Upper lobe of left lung (tissue), 6 donors: ENCODE results near the gene KLHL40. TPM values are rescaled to one million over a fixed set of nuclear protein-coding genes. Genes with fewer than 3 reads are reported as not detected.

Experiments used
- ATAC-seq, 2 donors: fragments of 200-7000 bp; cut with Tn5 transposase; one replicate each; pipeline ENCODE4 v1.9.1; 2022; ENCODE audit warnings: mild to moderate bottlenecking in 2 of 2, moderate library complexity in 2 of 2; ENCODE audit not compliant: low FRiP score in 2 of 2
- DNase-seq, 2 donors: peaks; one replicate each; pipeline ENCODE4 v3.0.0-alpha.2; 2019 to 2020
- H3K27ac ChIP-seq, 4 donors: fragments of 200-600 bp; sonication (generic); one replicate each; pipeline ENCODE4 v1.5.1; 2016 to 2019
- H3K27me3 ChIP-seq, 4 donors: fragments of 200-600 bp; sonication (generic); one replicate each; pipeline ENCODE4 v1.5.1; 2017 to 2019
- H3K36me3 ChIP-seq, 4 donors: fragments of 200-600 bp; sonication (generic); one replicate each; pipeline ENCODE4 v1.5.1; 2016 to 2019
- H3K4me1 ChIP-seq, 4 donors: fragments of 200-600 bp; sonication (generic); one replicate each; pipeline ENCODE4 v1.5.1; 2018 to 2019
- H3K4me3 ChIP-seq, 4 donors: fragments of 200-600 bp; sonication (generic); one replicate each; pipeline ENCODE4 v1.5.1; 2017 to 2019; ENCODE audit warnings: mild to moderate bottlenecking in 2 of 4, moderate library complexity in 1 of 4
- H3K9me3 ChIP-seq, 4 donors: fragments of 200-600 bp; sonication (generic); one replicate each; pipeline ENCODE4 v1.5.1; 2018 to 2019
- EP300 ChIP-seq, 4 donors: sonication (generic); formaldehyde crosslinking; IDR thresholded peaks; one replicate each; pipeline ENCODE4 v1.5.1; 2017; ENCODE audit warnings: antibody characterized with exemption in 4 of 4, control low read depth in 2 of 4
- POLR2A ChIP-seq, 4 donors: fragments of 450-650 bp; IDR thresholded peaks; one replicate each; pipeline ENCODE4 v1.5.1; 2016 to 2017; ENCODE audit warnings: antibody characterized with exemption in 4 of 4, mild to moderate bottlenecking in 2 of 4
- POLR2AphosphoS5 ChIP-seq, 2 donors: sonication (generic); formaldehyde crosslinking; IDR thresholded peaks; one replicate each; pipeline ENCODE4 v1.5.1; 2017; ENCODE audit warnings: antibody characterized with exemption in 2 of 2
- WGBS, 2 donors: methylation state at CpG; one replicate each; pipeline ENCODE4 v1.1.5; 2017 to 2018; 5-methylcytosine and 5-hydroxymethylcytosine counted together
- total RNA-seq, 6 donors: library from RNA; depleted of rRNA in 4 of 6; stranded (reverse); fragments of >200 nt in 4 of 6; gene quantifications; one replicate each; pipeline versions ENCODE4 v1.1.0 to v1.2.1, GENCODE V29; 2016 to 2021
- TF ChIP-seq, protein P1 (sequence below), 6 experiments: fragments of 450-650 bp in 4 of 6; fragments of 200-600 bp in 2 of 6; sonication (generic) in 2 of 6; IDR thresholded peaks; one replicate each; pipeline ENCODE4 v1.5.1; 2016 to 2019; ENCODE audit warnings: antibody characterized with exemption in 6 of 6
- donor health status: DM: no; HTN: no; CAD: no; lungs with moderate emphysema.
- donor health status: DM: no; HTN: yes; CAD: no; lungs with severe emphysema.

Gene KLHL40
- total RNA-seq, 6 donors from 2014 or later, result not detected

GRCh38 chr3:42665050-42665878, 20.1 kb upstream of the KLHL40 start:
- TF ChIP-seq POLR2A (IDR thresholded peaks at IDR 0.05), result no peak
- peaks cover 0 to under 1% (median 0%) of the 10 kb centered on the region in 4 donors for H3K36me3 ChIP-seq
- H3K4me1 ChIP-seq, result peaks cover 0 to 6% (median 3%) of the 10 kb centered on the region in 4 donors
- ATAC-seq, result no peak
- DNase-seq, result peak in 1 of 2 donors; percentile 62
- 80 to 83% methylated on average over 10 to 15 of the region's 15 CpGs for WGBS, 2 donors
- H3K27ac ChIP-seq, result no peak overlapping the region
- no peaks in the 10 kb centered on the region for H3K9me3 ChIP-seq
- H3K27me3 ChIP-seq, result no peaks in the 10 kb centered on the region
- no peak overlapping the region for H3K4me3 ChIP-seq

GRCh38 chr3:42666022-42666421, 19.3 kb upstream of the KLHL40 start:
- ATAC-seq, result no peak
- Histone ChIP-seq H3K4me3 (no peak overlapping the region), H3K27ac (no peak overlapping the region), H3K36me3 (no peaks in the 10 kb centered on the region), H3K4me1 (peaks cover 0 to 6% (median 3%) of the 10 kb centered on the region in 4 donors), H3K27me3 (no peaks in the 10 kb centered on the region), H3K9me3 (no peaks in the 10 kb centered on the region)
- DNase-seq, result no peak
- TF ChIP-seq POLR2AphosphoS5 (IDR thresholded peaks at IDR 0.05) (no peak), POLR2A (IDR thresholded peaks at IDR 0.05) (no peak), EP300 (IDR thresholded peaks at IDR 0.05) (no peak)
- TF ChIP-seq, protein P1, sequence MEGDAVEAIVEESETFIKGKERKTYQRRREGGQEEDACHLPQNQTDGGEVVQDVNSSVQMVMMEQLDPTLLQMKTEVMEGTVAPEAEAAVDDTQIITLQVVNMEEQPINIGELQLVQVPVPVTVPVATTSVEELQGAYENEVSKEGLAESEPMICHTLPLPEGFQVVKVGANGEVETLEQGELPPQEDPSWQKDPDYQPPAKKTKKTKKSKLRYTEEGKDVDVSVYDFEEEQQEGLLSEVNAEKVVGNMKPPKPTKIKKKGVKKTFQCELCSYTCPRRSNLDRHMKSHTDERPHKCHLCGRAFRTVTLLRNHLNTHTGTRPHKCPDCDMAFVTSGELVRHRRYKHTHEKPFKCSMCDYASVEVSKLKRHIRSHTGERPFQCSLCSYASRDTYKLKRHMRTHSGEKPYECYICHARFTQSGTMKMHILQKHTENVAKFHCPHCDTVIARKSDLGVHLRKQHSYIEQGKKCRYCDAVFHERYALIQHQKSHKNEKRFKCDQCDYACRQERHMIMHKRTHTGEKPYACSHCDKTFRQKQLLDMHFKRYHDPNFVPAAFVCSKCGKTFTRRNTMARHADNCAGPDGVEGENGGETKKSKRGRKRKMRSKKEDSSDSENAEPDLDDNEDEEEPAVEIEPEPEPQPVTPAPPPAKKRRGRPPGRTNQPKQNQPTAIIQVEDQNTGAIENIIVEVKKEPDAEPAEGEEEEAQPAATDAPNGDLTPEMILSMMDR (IDR thresholded peaks at IDR 0.05), result no peak
- 65 to 67% methylated on average over 8 of the region's 8 CpGs for WGBS, 2 donors

DNA sequence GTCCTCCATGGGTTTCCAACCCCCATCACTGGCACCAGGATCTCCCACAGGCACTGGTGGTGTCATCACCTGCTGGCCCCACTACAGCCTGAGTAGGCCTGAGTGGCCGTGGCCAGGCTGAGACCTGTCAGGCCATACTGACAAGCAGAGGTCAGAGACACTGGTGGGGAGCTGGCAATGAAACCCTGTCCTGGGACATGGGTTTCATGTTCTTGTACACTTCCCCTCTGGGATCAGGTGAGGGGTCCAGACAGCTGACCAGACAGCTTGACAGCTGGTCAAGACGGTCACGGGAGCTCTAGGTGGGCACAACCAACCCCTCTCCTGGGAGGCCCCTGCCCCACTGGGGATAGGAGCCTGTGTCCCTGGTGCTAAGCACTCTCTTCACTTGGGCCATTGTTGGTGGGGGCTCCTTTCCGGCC, 18.7 kb upstream of the KLHL40 start:
- Histone ChIP-seq H3K4me1 (peaks cover 0 to 6% (median 3%) of the 10 kb centered on the region in 4 donors), H3K27ac (no peak overlapping the region), H3K4me3 (no peak overlapping the region), H3K27me3 (no peaks in the 10 kb centered on the region), H3K9me3 (no peaks in the 10 kb centered on the region), H3K36me3 (no peaks in the 10 kb centered on the region)
- peak in 1 of 2 donors; percentile 19 for DNase-seq
- no peak for TF ChIP-seq POLR2A (IDR thresholded peaks at IDR 0.05)
- TF ChIP-seq POLR2AphosphoS5 (IDR thresholded peaks at IDR 0.05), result no peak
- TF ChIP-seq EP300 (IDR thresholded peaks at IDR 0.05), result no peak
- WGBS, 2 donors, result 72 to 100% methylated on average over 1 to 4 of the region's 4 CpGs
- peak in 1 of 2 donors; percentile 3 for ATAC-seq

GRCh38 chr3:42667096-42667522, 18.2 kb upstream of the KLHL40 start:
- H3K36me3 ChIP-seq, result no peaks in the 10 kb centered on the region
- H3K27ac ChIP-seq, result no peak overlapping the region
- 70 to 71% methylated on average over 4 to 7 of the region's 7 CpGs for WGBS, 2 donors
- DNase-seq (peak in 1 of 2 donors; percentile 15), ATAC-seq (no peak)
- H3K27me3 ChIP-seq, result no peaks in the 10 kb centered on the region
- H3K9me3 ChIP-seq, result no peaks in the 10 kb centered on the region
- peaks cover 0 to 6% (median 3%) of the 10 kb centered on the region in 4 donors for H3K4me1 ChIP-seq
- H3K4me3 ChIP-seq, result no peak overlapping the region
- TF ChIP-seq POLR2AphosphoS5 (IDR thresholded peaks at IDR 0.05) (no peak), POLR2A (IDR thresholded peaks at IDR 0.05) (no peak), EP300 (IDR thresholded peaks at IDR 0.05) (no peak)
- TF ChIP-seq, protein P1 (IDR thresholded peaks at IDR 0.05), result no peak

GRCh38 chr3:42667523-42668412, 17.6 kb upstream of the KLHL40 start:
- TF ChIP-seq POLR2A (IDR thresholded peaks at IDR 0.05), result peak in 1 of 4 donors; percentile 11
- TF ChIP-seq EP300 (IDR thresholded peaks at IDR 0.05), result no peak
- no peak overlapping the region for H3K4me3 ChIP-seq
- H3K9me3 ChIP-seq, result no peaks in the 10 kb centered on the region
- 40 to 53% methylated on average over 8 of the region's 8 CpGs for WGBS, 2 donors
- no peak overlapping the region for H3K27ac ChIP-seq
- ATAC-seq (no peak), DNase-seq (peak in 1 of 2 donors; percentile 9)
- H3K27me3 ChIP-seq, result no peaks in the 10 kb centered on the region
- H3K36me3 ChIP-seq, result no peaks in the 10 kb centered on the region
- peaks cover 0 to 6% (median 3%) of the 10 kb centered on the region in 4 donors for H3K4me1 ChIP-seq

- Histone ChIP-seq H3K4me1 (peaks cover 0 to 6% (median 3%) of the 10 kb centered on the region in 4 donors), H3K9me3 (no peaks in the 10 kb centered on the region), H3K36me3 (no peaks in the 10 kb centered on the region), H3K27me3 (no peaks in the 10 kb centered on the region), H3K27ac (no peak overlapping the region), H3K4me3 (no peak overlapping the region)
- TF ChIP-seq POLR2AphosphoS5 (IDR thresholded peaks at IDR 0.05) (no peak), EP300 (IDR thresholded peaks at IDR 0.05) (no peak), POLR2A (IDR thresholded peaks at IDR 0.05) (no peak)
- TF ChIP-seq, protein P1 (IDR thresholded peaks at IDR 0.05), result no peak
- DNase-seq (no peak), ATAC-seq (no peak)
- WGBS, 2 donors, result 91 to 96% methylated on average over 2 of the region's 2 CpGs
These were observed 16.9 kb upstream of the KLHL40 start for GRCh38 chr3:42668413-42668760.
